Colonic mucosa (tissue), 4 donors: Measurements from ENCODE around the gene FTO. TPM values are rescaled to one million over a fixed set of nuclear protein-coding genes. Genes with fewer than 3 reads are reported as not detected.

Source experiments
- DNase-seq: peaks from one replicate; pipeline ENCODE4 v3.0.0-alpha.2; 2020
- H3K27ac ChIP-seq: fragments of 200-600 bp; one replicate; pipeline ENCODE4 v1.8.0; 2021
- H3K27me3 ChIP-seq: fragments of 200-600 bp; one replicate; pipeline ENCODE4 v1.8.0; 2021
- H3K36me3 ChIP-seq: fragments of 200-600 bp; one replicate; pipeline ENCODE4 v1.8.0; 2021
- H3K4me1 ChIP-seq: fragments of 200-600 bp; one replicate; pipeline ENCODE4 v1.8.0; 2021; ENCODE audit warnings: mild to moderate bottlenecking
- H3K4me3 ChIP-seq: fragments of 200-600 bp; one replicate; pipeline ENCODE4 v1.8.0; 2021
- H3K9ac ChIP-seq, 2 donors: one replicate each; pipeline ENCODE4 v1.7.0; 2013; ENCODE audit warnings: control low read depth in 2 of 2, low read depth in 2 of 2, low read length in 2 of 2
- H3K9me3 ChIP-seq: fragments of 200-600 bp; one replicate; pipeline ENCODE4 v1.8.0; 2021
- intact Hi-C: fragments of 100-400 bp; cut with DNase I; formaldehyde crosslinking; loops from one replicate; pipeline ENCODE4 v1.14.1; 2022
- total RNA-seq, 2 donors: library from RNA; stranded (reverse); fragmentation: NEBNext Ultra II Directional in 1 of 2; extraction: Animal tissue kit (Norgen Biotek cat#: 25700) in 1 of 2; gene quantifications; one replicate each; pipeline ENCODE4 v1.2.1, GENCODE V29; 2021
- TF ChIP-seq, protein P1 (sequence below): fragments of 200-600 bp; IDR thresholded peaks from one replicate; pipeline ENCODE4 v1.8.0; 2022; ENCODE audit warnings: antibody characterized with exemption, mild to moderate bottlenecking
- donor health status: healthy.
- donor health status: DM: no; HTN: no; CAD: no.
- donor health status: DM: no; HTN: no; CAD: no.

FTO gene
- total RNA-seq, 2 donors from 2014 or later, result 38.3 to 39.2 TPM

DNA sequence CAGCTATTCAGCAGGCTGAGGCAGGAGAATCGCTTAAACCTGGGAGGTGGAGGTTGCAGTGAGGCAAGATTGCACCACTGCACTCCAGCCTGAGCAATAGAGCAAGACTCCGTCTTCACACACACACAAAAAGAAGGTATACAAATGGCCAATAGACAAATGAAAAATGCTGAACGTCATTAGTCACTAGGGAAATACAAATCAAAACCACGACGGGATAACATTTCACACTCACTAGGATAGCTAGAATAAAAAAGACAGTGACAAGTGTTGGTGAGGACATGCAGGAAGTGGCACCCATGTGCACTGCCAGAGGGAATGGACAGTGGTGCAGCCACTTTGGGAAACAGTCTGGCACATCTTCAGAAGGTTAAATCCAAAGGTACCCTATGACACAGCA lies 172.9 kb downstream of the FTO start:
- no peaks in the 10 kb centered on the region for H3K9me3 ChIP-seq
- no peak overlapping the region for H3K27ac ChIP-seq
- H3K27me3 ChIP-seq, result no peaks in the 10 kb centered on the region
- DNase-seq, result no peak
- TF ChIP-seq, protein P1, sequence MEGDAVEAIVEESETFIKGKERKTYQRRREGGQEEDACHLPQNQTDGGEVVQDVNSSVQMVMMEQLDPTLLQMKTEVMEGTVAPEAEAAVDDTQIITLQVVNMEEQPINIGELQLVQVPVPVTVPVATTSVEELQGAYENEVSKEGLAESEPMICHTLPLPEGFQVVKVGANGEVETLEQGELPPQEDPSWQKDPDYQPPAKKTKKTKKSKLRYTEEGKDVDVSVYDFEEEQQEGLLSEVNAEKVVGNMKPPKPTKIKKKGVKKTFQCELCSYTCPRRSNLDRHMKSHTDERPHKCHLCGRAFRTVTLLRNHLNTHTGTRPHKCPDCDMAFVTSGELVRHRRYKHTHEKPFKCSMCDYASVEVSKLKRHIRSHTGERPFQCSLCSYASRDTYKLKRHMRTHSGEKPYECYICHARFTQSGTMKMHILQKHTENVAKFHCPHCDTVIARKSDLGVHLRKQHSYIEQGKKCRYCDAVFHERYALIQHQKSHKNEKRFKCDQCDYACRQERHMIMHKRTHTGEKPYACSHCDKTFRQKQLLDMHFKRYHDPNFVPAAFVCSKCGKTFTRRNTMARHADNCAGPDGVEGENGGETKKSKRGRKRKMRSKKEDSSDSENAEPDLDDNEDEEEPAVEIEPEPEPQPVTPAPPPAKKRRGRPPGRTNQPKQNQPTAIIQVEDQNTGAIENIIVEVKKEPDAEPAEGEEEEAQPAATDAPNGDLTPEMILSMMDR, result no peak
- H3K4me3 ChIP-seq, result no peak overlapping the region
- intact Hi-C loops, result no loop called here
- H3K36me3 ChIP-seq, result no peaks in the 10 kb centered on the region
- no peak overlapping the region for H3K9ac ChIP-seq
- H3K4me1 ChIP-seq, result no peaks in the 10 kb centered on the region

DNA sequence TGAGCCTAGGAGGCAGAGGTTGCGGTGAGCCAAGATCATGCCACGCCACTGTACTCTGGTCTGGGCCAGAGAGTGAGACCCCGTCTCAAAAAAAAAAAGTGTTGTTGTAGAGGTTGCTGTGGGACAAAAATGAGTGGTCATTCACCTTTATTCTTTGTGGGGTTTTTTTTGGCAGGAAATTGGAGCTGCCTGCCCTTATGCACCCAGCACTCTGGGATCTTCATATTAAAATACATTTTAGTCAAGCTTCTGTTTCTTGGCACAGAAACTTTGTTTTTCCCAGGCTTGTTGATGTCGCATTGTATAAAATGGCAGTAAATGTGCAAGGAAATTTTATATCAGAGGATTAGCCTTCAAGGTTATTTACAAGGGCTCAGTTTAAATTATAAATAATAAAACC lies 174.3 kb downstream of the FTO start:
- H3K4me1 ChIP-seq, result no peaks in the 10 kb centered on the region
- no peaks in the 10 kb centered on the region for H3K27me3 ChIP-seq
- no peak overlapping the region for H3K4me3 ChIP-seq
- no peak overlapping the region for H3K9ac ChIP-seq
- no peaks in the 10 kb centered on the region for H3K36me3 ChIP-seq
- TF ChIP-seq, protein P1, result no peak
- intact Hi-C loops, result no loop called here
- no peaks in the 10 kb centered on the region for H3K9me3 ChIP-seq
- no peak overlapping the region for H3K27ac ChIP-seq
- no peak for DNase-seq

DNA sequence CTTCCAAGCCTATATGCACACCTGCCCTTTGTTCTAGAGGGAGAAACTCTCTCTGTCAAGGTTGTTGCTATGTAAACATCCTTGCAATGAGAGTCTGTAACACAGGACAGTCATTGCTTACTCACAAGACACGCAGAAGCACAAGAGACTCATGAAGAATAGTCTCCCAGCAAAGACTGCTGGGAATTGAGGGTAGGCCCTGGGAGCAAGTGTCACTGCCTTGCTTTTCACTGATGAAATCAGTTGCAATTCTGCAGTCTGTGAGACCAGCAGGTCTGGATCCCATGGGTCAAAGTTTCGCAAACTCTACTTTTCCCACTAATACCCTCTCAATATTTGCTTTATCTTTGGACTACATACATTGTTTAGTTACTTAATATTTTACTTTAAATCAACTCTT lies 177.4 kb downstream of the FTO start:
- no peaks in the 10 kb centered on the region for H3K9me3 ChIP-seq
- no peaks in the 10 kb centered on the region for H3K4me1 ChIP-seq
- no peak overlapping the region for H3K27ac ChIP-seq
- TF ChIP-seq, protein P1, result no peak
- H3K9ac ChIP-seq, result no peak overlapping the region
- intact Hi-C loops, result no loop called here
- H3K36me3 ChIP-seq, result no peaks in the 10 kb centered on the region
- no peaks in the 10 kb centered on the region for H3K27me3 ChIP-seq
- H3K4me3 ChIP-seq, result no peak overlapping the region
- no peak for DNase-seq

DNA sequence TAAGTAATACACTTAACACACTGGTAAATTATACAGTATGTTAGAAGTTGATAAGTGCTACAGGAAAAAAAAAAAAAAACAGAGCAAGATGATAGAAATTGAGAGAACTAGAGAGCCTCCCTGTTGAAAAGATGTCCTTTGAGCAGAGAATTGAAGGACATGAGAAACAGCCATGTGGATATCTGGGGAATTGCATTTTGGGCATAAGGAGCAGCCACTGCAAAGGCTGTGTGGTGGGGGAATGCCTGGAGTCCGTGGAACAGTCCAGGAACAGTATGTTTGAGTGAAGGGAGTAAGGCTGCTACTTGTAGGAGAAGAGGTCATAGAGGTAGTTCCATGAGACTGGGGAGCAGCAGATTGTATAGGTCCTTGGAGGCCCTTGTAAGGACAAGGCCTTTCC lies 178.4 kb downstream of the FTO start:
- Histone ChIP-seq H3K27me3 (no peaks in the 10 kb centered on the region), H3K4me3 (no peak overlapping the region), H3K27ac (no peak overlapping the region), H3K36me3 (no peaks in the 10 kb centered on the region), H3K9ac (no peak overlapping the region), H3K4me1 (no peaks in the 10 kb centered on the region), H3K9me3 (no peaks in the 10 kb centered on the region)
- TF ChIP-seq, protein P1, result no peak
- DNase-seq, result no peak
- intact Hi-C loops, result no loop called here

DNA sequence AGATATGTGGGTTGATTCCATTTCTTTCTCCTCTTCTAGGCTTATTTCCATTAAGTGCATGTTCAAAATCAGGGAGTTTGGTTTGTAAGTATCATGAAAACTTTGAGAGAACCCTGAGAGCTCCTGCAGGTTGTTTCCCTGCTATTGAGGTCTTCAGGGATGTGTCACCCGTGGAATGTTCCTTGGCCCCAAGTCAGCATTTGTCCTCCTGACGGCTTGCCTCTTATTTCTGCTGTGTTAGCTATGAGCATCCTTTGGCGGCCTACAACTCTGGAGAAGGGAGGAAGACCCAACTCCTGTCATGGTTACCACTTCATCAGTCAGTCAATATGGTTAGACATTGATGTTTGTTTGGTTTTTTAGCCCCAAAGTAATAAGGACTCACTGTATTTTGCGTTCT lies 180.8 kb downstream of the FTO start:
- intact Hi-C loops, result no loop called here
- Histone ChIP-seq H3K36me3 (no peaks in the 10 kb centered on the region), H3K4me3 (no peak overlapping the region), H3K9ac (no peak overlapping the region), H3K4me1 (no peaks in the 10 kb centered on the region), H3K27ac (no peak overlapping the region), H3K27me3 (no peaks in the 10 kb centered on the region), H3K9me3 (no peaks in the 10 kb centered on the region)
- no peak for DNase-seq
- TF ChIP-seq, protein P1, result no peak
